IPS-NIHi7 (cell line): ENCODE results near the gene COL8A2.
A peak's percentile ranks its signal among the peaks of the same experiment; 100 is the strongest.
"Not testable (repeated sequence)": the region's sequence is repeated elsewhere in the genome, so short reads cannot be mapped to it uniquely, and the experiment has no call there.

Experiments used
- DNase-seq: peaks from one replicate; pipeline ENCODE4 v3.0.0; 2012; ENCODE audit warnings: mixed read lengths; ENCODE audit errors: extremely low spot score

COL8A2 gene

DNA sequence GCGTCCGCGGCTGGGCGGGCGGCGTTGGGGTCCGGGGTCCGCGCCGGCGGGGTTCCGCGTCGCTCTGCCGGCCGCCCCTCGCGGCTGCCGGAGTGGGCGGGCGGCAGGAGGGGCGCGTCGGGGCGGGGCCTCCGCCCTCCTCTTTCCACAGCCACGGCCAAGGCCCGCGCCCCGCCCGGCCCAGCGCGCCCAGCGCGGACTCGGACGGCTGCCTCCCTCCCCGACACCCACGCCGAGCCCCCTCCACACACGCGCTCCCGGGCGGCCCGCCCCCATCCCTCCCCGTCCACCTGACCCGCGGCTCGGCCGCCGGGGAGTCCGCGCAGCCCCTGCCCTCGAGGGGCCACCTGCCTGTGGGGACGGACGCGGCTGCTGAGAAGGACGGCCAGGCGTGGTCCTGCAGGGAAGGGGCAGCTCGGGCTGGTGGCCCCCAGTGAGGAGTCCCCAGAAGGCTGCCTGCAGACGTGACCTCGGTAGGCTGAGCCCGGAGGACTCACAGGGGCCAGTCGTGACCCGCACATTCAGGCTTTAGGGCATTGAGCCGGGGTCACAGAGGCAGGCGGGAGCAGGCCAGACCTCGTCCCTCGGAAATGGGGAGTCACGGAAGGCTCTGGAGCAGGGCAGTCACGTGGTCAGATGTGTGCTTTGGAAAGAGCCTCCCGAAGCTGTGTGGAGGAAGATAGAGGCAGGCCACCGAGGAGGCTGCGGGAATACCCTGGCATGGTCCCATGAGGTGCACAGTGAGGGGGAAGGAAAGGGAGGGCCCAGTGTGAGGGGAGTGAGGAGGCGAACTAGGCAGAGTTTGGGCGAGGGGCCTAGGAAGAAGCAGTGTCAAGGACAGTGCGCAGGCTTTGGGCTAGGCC lies at the start of gene COL8A2:
COL8A2 (minus strand) TSS at position 94 of the 863 bp plus-strand sequence. CDS start 24,980 bp downstream, outside the sequence.
- DNase-seq = no peak

DNA sequence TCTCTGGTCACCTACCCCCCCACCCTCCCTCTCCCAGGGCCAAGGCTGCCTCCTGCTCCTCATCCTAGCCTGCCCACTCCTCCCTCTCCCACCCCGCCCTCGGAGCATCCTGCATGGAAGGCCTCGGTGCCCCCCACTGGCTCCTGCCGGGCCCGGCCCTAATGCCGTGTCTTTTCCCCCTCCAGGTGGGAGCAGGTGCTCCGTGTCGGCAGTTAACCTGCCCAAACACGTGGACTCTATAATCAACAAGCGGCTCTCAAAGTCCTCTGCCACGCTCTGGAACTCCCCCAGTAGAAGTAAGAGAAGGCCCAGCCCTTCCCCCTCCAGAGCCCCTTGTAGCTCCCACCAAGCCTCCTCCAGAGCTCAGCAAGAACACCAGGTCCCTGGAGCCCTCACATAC lies 49.7 kb upstream of the COL8A2 start:
- DNase-seq = no peak

DNA sequence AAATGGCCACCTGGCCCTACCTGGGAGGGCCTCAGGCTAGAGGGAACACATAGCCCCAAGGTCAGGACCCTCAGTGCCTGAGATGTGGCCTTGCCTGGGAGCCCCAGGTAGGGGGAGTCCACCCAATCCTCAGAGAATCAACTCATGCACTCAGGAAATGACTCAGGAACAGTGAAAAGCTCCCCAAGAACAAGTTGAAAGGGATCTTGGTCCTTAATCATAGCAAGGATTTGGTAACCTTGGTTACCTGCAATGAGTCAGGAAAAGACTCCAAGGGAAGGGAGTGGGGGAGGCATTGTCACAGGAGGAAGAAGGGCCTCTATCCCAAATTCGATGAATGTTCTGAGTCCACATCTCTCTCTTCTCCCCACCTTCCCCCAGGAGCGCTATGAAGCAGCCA lies 48.0 kb upstream of the COL8A2 start:
- DNase-seq = no peak

DNA sequence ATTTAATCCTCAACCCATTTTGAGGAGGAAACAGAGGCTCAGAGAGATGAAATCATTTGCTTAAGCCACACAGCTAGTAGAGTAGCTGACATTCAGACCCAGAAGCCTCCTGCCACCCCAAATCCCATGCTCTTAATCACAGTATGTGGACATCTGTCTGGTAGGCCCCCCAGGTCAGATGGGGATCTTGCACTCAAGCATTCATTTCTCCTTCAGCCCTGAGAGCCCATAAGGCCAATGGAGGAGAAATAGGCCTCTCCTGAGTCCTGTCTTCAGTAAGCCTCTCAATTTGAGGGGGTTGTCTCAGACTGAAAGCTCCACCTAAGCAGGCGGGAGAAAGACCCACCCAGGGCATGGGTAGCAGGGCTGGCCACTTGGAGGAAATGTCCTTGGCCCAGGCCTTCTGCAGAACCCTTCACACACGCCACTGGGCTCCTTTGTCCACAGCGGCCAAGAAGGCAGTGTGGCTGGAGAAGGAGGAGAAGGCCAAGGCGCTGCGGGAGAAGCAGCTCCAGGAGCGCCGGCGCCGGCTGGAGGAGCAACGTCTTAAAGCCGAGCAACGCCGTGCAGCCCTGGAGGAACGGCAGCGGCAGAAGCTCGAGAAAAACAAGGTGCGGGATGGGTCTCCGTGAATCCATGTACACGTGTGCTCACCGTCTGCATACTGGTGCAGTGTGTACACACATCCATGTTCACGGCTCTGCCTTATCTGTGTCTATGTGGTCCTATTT lies 47.2 kb upstream of the COL8A2 start:
- DNase-seq = no peak

DNA sequence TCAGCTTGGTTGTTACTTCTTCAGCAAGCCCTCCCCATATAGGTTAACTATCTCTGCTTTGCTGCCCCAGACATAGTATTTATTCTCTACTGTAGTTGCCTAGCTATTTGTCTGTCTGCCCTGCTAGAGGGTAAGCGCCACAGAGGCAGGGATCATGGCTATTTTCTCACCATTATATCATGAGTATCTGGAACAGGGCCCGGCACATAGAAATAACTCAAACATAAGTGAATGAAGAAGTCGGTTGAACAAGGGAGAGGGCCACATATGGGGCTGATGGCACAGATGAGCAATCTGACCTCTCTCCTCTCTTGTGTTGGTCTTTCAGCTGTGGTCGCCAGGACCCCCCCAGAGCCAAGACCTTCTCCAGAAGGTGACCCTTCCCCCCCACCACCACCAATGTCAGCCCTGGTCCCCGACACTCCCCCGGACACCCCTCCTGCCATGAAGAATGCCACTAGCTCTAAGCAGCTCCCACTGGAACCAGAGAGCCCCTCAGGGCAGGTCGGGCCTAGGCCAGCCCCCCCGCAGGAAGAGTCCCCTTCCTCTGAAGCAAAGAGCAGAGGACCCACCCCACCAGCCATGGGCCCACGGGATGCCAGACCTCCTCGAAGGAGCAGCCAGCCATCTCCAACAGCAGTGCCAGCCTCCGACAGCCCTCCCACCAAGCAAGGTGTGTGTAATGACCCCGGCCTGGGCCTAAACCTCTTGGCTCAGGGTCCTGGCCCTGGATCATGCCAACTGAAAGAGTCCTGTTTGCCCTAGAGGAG lies 45.8 kb upstream of the COL8A2 start:
- DNase-seq = no peak

DNA sequence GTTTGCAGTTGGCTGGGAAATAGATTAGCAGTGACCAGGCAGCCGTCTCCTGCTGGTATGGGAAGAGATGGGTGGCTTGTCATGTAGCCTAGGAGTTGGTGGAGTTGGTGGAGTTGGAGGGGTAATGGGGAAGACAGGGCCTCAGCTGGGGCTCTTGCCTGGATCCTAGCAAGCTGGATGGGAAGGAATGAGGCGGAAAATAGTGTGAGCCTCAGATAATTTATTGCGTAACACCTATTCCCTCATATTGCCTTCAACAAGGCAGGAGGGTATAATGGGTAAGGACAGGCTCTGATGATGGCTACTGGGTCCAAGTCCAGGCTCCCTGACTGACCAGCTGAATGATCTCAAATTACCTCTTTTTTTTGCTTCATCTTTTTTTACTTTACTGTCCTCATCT lies 43.5 kb upstream of the COL8A2 start:
- DNase-seq = no peak

DNA sequence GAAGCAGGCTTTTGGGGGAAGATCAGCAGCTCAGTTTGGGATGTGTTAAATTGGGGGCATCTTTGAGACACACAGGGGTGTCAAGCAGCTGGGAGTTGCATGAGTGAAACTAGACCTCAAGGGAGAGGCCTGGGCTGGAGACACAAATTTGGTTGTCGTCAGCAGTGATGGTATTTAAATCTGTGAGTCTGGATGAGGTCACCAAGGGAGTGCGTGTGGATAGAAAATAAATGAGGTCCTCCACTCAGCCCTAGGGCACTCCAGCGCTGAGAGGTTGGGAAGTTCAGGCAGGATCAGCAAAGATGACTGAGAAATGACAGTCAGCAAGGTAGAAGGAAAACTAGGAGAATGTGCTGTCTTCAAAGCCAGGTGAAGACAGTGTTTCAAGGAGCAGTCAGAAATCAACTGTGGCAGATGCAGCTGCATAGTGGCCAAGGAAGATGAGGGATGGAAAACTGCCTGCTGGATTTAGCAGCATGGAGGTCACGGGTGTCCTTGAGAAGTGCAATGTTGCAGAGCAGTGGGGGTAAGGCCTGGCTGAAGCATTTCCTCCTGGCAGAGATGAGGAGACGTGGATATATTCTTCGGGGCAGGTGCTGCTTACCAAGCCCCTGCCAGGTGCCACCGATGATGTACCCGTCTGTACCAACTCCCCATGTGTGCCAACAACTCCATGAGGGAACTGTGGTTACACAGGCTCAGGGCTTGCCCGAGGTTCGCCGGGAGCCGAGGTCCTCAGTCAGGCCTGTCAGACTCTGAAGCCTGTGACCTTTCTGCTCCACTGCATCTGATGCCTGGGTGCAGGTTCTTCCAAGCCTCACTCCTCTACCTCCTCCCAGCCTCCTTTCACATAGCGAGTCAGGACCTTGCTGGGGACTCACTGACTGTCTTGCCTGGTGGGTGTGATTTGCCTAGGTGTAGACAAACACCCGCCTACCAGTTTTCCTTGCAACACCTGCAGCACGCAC lies 42.2 kb upstream of the COL8A2 start:
- DNase-seq = no peak

DNA sequence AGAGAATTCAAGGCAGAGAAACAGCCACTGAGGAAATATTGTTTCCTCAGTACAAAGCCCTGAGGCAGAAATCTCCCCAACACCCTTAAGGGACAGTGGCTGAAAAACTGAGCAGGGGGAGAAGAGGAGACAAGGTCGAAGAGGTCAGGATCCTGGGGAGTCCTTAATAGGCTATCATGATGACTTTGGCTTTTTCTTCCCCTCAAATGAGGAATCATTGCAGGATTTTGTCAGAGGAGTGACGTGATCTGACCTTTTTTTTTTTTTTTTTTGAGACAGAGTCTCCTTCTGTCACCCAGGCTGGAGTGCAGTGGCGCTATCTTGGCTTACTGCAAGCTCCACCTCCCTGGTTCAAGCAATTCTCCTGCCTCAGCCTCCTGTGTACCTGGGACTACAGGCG lies 41.1 kb upstream of the COL8A2 start:
- no peak for DNase-seq

DNA sequence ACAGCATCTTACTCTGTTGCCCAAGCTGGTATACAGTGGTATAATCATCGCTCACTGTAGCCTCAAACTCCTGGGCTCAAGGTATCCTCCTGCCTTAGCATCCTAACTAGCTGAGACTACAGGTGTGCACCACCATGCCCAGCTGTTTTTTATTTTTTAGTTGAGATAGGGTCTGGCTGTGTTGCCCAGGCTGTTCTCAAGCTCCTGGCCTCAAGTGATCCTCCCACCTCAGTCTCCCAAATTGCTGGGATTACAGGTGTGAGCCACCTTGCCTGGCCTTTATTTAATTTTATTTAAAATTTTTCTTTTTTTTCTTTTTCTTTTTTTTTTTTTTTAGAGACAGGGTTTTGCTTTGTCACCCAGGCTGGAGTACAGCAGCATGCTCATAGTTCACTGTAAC lies 40.1 kb upstream of the COL8A2 start:
- DNase-seq = no peak

DNA sequence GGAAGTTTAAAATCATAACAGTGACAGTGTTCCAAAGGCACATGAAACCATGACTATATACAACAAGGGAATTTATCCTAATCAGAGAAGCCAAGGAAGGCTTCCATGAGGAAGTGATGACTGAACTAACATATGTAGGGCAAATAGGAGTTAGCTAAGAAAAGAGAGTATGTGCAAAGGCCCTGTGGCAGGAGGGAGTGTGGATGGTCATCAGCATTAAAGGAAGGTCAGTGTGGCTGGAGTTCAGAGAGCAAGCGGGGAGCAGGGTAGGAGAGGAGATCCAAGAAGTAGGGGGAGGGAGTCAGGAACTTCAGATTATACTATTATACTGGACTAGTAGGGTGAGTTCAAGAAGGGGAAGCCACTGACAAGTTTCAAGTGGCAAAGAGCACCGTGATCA lies 39.3 kb upstream of the COL8A2 start:
- no peak for DNase-seq

DNA sequence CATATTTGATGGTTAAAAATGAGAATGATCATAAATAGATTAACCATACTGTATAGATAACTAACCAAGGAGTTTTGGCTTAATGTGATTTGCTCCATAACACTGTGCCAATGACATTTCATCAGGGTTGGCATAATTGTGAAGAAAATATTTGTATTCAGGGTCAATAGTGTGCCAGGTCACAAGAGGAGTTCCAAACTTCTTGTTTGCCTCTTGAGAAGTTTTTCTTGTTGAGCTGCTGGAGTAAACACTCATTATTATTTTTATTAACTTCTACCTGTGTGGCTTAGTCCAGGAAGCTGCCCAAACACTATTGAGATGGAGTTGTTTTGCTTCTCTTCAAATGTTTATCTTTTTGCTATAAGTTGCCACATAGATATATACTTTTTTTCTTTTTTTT lies 38.4 kb upstream of the COL8A2 start:
- no peak for DNase-seq

DNA sequence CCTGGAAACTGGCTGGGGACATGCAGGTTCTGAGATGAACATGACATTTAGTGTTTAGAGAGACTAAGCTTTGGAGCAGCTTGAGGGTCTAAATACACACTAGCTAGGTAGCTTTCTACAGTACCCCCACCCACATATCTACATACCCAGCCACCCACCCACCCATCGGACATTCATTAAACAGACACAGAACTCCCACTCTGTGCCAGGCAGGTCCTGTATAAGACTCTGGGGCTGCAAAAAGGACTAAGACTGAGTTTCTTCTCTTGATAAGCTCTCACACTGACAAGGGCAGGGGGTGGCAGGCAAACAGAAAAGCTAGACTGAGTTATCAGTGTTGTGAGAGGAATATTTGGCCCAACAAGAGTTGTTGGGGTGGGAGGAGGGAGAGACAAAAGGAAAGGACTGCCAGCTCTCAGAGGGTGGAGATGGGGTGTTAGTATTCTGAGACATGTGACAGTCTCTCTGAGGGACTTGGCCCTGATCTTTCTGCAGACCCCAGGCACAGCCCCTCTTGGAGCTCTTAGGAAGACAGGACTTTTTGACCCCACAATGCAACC lies 37.7 kb upstream of the COL8A2 start:
- no peak for DNase-seq

DNA sequence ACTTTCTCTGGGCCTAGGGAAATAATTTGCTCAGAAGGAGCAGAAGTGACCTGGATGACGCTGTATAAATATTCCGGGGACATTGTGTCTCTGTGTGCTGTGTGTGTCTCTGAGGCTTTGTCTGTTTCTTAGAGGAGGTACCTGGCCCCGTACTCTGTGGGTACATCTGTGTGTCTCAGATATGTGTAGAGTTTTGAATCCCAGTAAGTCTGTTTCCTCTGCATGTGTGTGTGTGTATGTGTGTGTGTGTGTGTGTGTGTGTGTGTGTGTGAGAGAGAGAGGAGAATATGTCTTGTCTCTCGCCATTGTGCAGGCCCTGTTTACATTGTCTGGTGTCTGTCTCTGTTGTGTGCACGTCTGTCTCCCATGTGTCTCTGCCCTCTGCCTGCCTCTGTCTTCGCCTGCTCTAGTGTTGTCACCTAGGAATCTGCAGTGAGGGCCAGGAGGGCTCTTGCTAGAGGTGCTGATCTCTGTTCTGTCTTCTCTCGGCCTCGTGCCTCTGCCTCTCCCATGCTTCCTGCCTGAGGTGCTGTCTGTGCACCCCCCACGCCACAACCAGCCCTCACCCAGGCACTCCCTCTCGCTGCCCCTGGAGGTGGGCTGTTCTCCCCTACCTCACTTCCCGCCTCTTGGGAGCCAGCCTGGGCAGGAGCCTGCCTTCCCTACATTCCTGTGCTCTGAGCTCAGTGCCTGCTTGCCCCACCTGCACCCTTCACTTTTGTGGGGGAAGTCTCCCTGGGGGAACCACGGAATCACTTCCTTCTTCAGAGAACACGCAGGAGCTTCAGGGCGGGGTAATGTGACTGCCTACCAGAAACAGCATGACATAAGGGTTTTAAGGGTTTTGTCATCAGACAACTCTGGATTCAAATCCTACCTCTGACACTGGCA lies 36.9 kb upstream of the COL8A2 start:
- DNase-seq = no peak

DNA sequence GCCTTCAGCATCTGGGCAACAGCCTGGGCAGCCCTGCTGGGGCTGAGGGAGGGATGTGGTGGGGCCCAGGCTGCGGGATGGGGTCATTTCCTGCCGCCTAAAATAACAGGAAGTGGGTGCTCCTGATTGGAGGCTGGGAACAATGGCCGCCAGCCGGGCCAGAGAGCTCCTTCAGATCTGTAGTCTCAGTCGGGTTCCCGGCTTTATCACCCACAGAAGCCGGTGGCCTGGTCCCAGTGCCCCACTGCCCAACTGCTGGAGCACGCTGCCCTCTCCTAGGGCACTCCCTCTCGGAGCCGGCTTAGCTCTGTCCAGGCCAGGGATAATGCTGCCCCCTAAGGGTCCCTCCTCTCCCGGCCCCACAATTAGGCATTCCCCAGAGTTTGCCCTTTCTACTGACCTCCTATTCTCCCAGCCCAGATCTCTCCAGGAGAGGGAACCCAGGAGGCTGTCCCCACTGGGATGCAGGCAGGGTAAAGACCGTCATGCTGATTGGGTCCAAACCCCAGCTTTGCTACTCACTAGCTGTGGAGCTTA lies 36.0 kb upstream of the COL8A2 start:
- peak; percentile 74 for DNase-seq

DNA sequence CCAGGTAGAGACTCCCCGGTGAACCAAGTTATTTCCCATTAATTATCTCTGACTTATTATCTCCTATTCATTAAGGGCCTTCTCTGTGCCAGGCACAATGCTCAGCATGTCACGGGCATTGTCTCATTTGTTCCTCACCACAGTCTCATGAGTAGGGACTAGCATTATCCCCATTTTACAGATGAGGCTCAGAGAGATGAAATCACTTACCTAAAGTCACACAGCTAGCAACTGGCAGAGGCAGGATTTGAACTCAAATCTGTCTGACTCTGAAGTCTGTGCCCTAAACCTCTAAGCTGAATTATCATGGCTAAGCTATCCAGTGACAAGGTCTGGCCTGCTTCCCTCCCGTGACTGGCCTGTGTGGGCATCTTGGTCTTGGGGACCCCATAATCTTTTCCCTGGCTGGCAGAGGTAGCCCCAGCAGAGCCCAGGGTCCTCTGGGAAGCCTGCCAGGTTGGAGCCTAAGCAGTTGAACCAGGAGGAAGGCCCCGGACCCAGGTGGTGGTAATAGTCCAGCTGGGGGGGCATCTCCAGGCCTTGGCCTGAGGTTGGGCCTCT lies 35.4 kb upstream of the COL8A2 start:
- DNase-seq = no peak

DNA sequence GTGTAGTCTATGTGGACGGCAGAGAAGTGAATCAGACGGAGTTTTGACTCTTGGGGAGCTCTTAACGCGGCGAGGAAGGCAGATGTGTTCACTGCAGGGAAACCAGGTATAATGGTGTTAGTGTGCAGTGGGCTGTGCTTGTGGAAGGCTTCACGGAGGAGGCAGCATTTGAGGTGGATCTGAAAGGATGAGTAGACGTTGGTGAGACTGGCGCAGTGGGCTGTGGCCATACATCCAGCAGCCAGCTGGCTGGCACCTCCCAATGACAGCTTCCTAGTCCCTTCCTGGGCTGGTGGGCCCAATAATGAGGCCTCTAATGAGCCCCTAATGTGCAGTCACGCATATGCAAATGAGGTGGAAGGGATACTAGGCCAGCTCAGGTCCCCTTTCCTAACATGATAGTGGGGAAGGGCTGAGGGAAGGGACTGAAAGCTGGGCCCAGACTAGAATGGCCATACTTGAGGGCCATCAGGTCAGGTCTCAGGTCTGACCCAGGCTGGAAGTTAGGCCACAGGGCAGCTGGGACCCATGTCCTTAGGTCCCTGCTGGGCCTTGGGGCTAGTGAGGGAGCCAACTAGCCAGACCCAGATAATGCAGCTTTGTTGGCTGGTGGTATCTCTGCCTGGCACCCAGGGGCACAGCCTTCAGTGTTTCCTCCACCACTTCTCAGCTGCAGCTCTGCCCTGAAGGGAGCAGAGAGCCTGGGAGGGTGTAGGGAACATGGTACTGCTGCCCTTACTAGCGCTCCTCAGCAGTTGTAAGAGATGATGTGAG lies 34.8 kb upstream of the COL8A2 start:
- no peak for DNase-seq

DNA sequence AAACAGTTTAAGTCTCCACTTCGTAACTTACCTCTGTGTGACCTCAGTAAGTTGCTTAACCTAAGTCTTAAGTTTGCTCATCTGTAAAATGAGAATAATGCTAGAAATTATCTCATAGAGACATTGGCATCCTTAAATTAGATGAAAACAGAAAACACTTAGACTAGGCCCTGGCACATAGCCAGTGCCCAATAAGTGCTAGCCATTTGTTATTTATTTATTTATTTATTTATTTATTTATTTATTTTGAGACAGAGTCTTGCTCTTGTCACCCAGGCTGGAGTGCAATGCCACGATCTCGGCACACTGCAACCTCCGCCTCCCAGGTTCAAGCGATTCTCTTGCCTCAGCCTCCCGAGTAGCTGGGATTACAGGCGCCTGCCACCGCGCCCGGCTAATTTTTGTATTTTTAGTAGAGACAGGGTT lies 33.8 kb upstream of the COL8A2 start:
- not testable (repeated sequence) for DNase-seq
